ENCODE measurements around the gene OR6C68. TPM values are rescaled to one million over a fixed set of nuclear protein-coding genes. Genes with fewer than 3 reads are reported as not detected.

OR6C68 gene
- total and polyA plus RNA-seq, 2 experiments from 2014 or later = not detected

- Histone ChIP-seq H3K9me3 (ENCODE audit: low read depth) (no peaks in the 10 kb centered on the region), H4K20me1 (ENCODE audit: insufficient read depth) (no peaks in the 10 kb centered on the region), H3K27me3 (replicated peaks; ENCODE audit: insufficient read depth) (no peaks in the 10 kb centered on the region), H3K9ac (no peak overlapping the region), H3K79me2 (ENCODE audit: insufficient read depth) (no peaks in the 10 kb centered on the region), H3K9me2 (ENCODE audit: insufficient read depth) (no peaks in the 10 kb centered on the region), H3K4me1 (ENCODE audit: insufficient read depth) (no peaks in the 10 kb centered on the region), H3K36me3 (ENCODE audit: low read depth) (no peaks in the 10 kb centered on the region), H3K4me3 (no peak overlapping the region), H2AFZ (no peak overlapping the region), H3K4me2 (ENCODE audit: unreplicated experiment) (no peak overlapping the region), H3K27ac (no peak overlapping the region), H3F3A (ENCODE audit: insufficient read depth) (no peaks in the 10 kb centered on the region)
- 42 to 51% methylated on average over 5 of the region's 5 CpGs for WGBS, 2 experiments (ENCODE audit: low coverage in 1 of 2, low lambda C conversion rate in 2 of 2, missing lambda C conversion rate in 2 of 2)
- in situ Hi-C loops (cut with MboI) = no loop called here
- TF ChIP-seq EZH2phosphoT487 (IDR thresholded peaks at IDR 0.05; ENCODE audit: insufficient read depth, low read depth) (no peak), EZH2 (IDR thresholded peaks at IDR 0.05; ENCODE audit: insufficient read depth, poor library complexity, severe bottlenecking) (no peak)
- DNase-seq = no peak
Measured at GRCh38 chr12:55495490-55495889, 3.3 kb downstream of the OR6C68 start.

GRCh38 chr12:55499231-55499630, 7.1 kb downstream of the OR6C68 start:
- 4 to 9% methylated on average over 4 of the region's 4 CpGs for WGBS, 2 experiments (ENCODE audit: low coverage in 1 of 2, low lambda C conversion rate in 2 of 2, missing lambda C conversion rate in 2 of 2)
- Histone ChIP-seq H3K9me3 (ENCODE audit: low read depth) (no peaks in the 10 kb centered on the region), H3K27ac (no peak overlapping the region), H3K36me3 (ENCODE audit: low read depth) (no peaks in the 10 kb centered on the region), H3K9ac (no peak overlapping the region), H3K79me2 (ENCODE audit: insufficient read depth) (no peaks in the 10 kb centered on the region), H3K9me2 (ENCODE audit: insufficient read depth) (no peaks in the 10 kb centered on the region), H3K4me3 (no peak overlapping the region), H2AFZ (no peak overlapping the region), H3K4me1 (ENCODE audit: insufficient read depth) (no peaks in the 10 kb centered on the region), H3F3A (ENCODE audit: insufficient read depth) (no peaks in the 10 kb centered on the region), H3K4me2 (ENCODE audit: unreplicated experiment) (no peak overlapping the region), H3K27me3 (replicated peaks; ENCODE audit: insufficient read depth) (no peaks in the 10 kb centered on the region), H4K20me1 (ENCODE audit: insufficient read depth) (no peaks in the 10 kb centered on the region)
- in situ Hi-C loops (cut with MboI) = no loop called here
- TF ChIP-seq EZH2phosphoT487 (IDR thresholded peaks at IDR 0.05; ENCODE audit: insufficient read depth, low read depth) = no peak
- TF ChIP-seq EZH2 (IDR thresholded peaks at IDR 0.05; ENCODE audit: insufficient read depth, poor library complexity, severe bottlenecking) = no peak
- no peak for DNase-seq

DNA sequence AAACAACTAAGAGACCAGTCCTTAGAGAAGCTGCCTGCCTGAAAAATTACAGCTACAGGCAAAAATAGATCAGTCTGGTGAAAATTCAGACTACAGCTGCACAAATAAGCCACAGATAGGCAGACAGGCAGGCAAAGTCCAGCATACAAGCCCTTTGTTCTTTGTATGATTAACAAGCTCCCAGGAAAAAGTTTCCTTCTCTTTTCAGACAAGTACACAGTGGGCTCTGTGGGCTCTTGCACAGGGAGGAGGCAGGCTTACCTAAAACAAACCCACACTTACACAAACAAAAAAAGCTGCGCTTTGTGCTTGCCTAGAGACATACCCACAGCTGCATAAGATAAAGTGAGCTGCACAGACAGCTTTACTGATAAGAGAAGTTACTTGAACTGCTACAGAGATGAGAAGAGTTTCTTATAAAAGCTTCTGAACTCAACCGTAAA, 7.7 kb downstream of the OR6C68 start:
- no peak overlapping the region for H3K4me2 ChIP-seq (ENCODE audit: unreplicated experiment)
- H3K4me1 ChIP-seq (ENCODE audit: insufficient read depth) = no peaks in the 10 kb centered on the region
- no peaks in the 10 kb centered on the region for H3K9me2 ChIP-seq (ENCODE audit: insufficient read depth)
- DNase-seq = no peak
- no peak overlapping the region for H3K27ac ChIP-seq
- no peaks in the 10 kb centered on the region for H4K20me1 ChIP-seq (ENCODE audit: insufficient read depth)
- H3K36me3 ChIP-seq (ENCODE audit: low read depth) = no peaks in the 10 kb centered on the region
- TF ChIP-seq EZH2 (IDR thresholded peaks at IDR 0.05; ENCODE audit: insufficient read depth, poor library complexity, severe bottlenecking) (no peak), EZH2phosphoT487 (IDR thresholded peaks at IDR 0.05; ENCODE audit: insufficient read depth, low read depth) (no peak)
- no peak overlapping the region for H2AFZ ChIP-seq
- in situ Hi-C loops (cut with MboI) = no loop called here
- H3F3A ChIP-seq (ENCODE audit: insufficient read depth) = no peaks in the 10 kb centered on the region
- WGBS, 2 experiments (ENCODE audit: low coverage in 1 of 2, low lambda C conversion rate in 2 of 2, missing lambda C conversion rate in 2 of 2) = 4 to 5% methylated on average over 2 of the region's 2 CpGs
- H3K9me3 ChIP-seq (ENCODE audit: low read depth) = no peaks in the 10 kb centered on the region
- no peaks in the 10 kb centered on the region for H3K27me3 ChIP-seq (replicated peaks; ENCODE audit: insufficient read depth)
- H3K4me3 ChIP-seq = no peak overlapping the region
- H3K79me2 ChIP-seq (ENCODE audit: insufficient read depth) = no peaks in the 10 kb centered on the region
- H3K9ac ChIP-seq = no peak overlapping the region

GRCh38 chr12:55501601-55502000, 9.4 kb downstream of the OR6C68 start:
- in situ Hi-C loops (cut with MboI) = no loop called here
- Histone ChIP-seq H3K4me1 (ENCODE audit: insufficient read depth) (no peaks in the 10 kb centered on the region), H4K20me1 (ENCODE audit: insufficient read depth) (no peaks in the 10 kb centered on the region), H3K79me2 (ENCODE audit: insufficient read depth) (no peaks in the 10 kb centered on the region), H3K27me3 (replicated peaks; ENCODE audit: insufficient read depth) (no peaks in the 10 kb centered on the region), H3K9me2 (ENCODE audit: insufficient read depth) (no peaks in the 10 kb centered on the region), H3K4me2 (ENCODE audit: unreplicated experiment) (no peak overlapping the region), H3K27ac (no peak overlapping the region), H3F3A (ENCODE audit: insufficient read depth) (no peaks in the 10 kb centered on the region), H3K36me3 (ENCODE audit: low read depth) (no peaks in the 10 kb centered on the region), H3K4me3 (no peak overlapping the region), H3K9ac (no peak overlapping the region), H3K9me3 (ENCODE audit: low read depth) (no peaks in the 10 kb centered on the region), H2AFZ (no peak overlapping the region)
- TF ChIP-seq EZH2 (IDR thresholded peaks at IDR 0.05; ENCODE audit: insufficient read depth, poor library complexity, severe bottlenecking) (no peak), EZH2phosphoT487 (IDR thresholded peaks at IDR 0.05; ENCODE audit: insufficient read depth, low read depth) (no peak)
- 0 to 2% methylated on average over 2 of the region's 2 CpGs for WGBS, 2 experiments (ENCODE audit: low coverage in 1 of 2, low lambda C conversion rate in 2 of 2, missing lambda C conversion rate in 2 of 2)
- no peak for DNase-seq

GRCh38 chr12:55515696-55516095, 23.5 kb downstream of the OR6C68 start:
- no peaks in the 10 kb centered on the region for H3K4me1 ChIP-seq (ENCODE audit: insufficient read depth)
- WGBS, 2 experiments (ENCODE audit: low coverage in 1 of 2, low lambda C conversion rate in 2 of 2, missing lambda C conversion rate in 2 of 2) = 15 to 20% methylated on average over 1 of the region's 1 CpG
- no peaks in the 10 kb centered on the region for H3K27me3 ChIP-seq (replicated peaks; ENCODE audit: insufficient read depth)
- no peak overlapping the region for H3K4me2 ChIP-seq (ENCODE audit: unreplicated experiment)
- no peak overlapping the region for H3K27ac ChIP-seq
- no peaks in the 10 kb centered on the region for H3K9me3 ChIP-seq (ENCODE audit: low read depth)
- in situ Hi-C loops (cut with MboI) = no loop called here
- H4K20me1 ChIP-seq (ENCODE audit: insufficient read depth) = no peaks in the 10 kb centered on the region
- no peaks in the 10 kb centered on the region for H3K79me2 ChIP-seq (ENCODE audit: insufficient read depth)
- H3K9me2 ChIP-seq (ENCODE audit: insufficient read depth) = no peaks in the 10 kb centered on the region
- no peak for TF ChIP-seq EZH2 (IDR thresholded peaks at IDR 0.05; ENCODE audit: insufficient read depth, poor library complexity, severe bottlenecking)
- TF ChIP-seq EZH2phosphoT487 (IDR thresholded peaks at IDR 0.05; ENCODE audit: insufficient read depth, low read depth) = no peak
- DNase-seq = no peak
- no peaks in the 10 kb centered on the region for H3F3A ChIP-seq (ENCODE audit: insufficient read depth)
- no peak overlapping the region for H3K4me3 ChIP-seq
- no peak overlapping the region for H2AFZ ChIP-seq
- H3K36me3 ChIP-seq (ENCODE audit: low read depth) = no peaks in the 10 kb centered on the region
- H3K9ac ChIP-seq = no peak overlapping the region

All from GM23248 (cell line).